OCI-LY3 (cell line): Measurements from ENCODE around the gene L3MBTL3.

Experiments
- CTCF ChIP-seq: fragments of 200-600, 300-600 bp; sonication (generic); IDR thresholded peaks from 2 replicates; pipeline ENCODE4 v1.5.1; 2014; ENCODE audit warnings: antibody characterized with exemption, low read length, low read depth
- EZH2phosphoT487 ChIP-seq: fragments of 200-600 bp; shearing (Covaris generic); IDR thresholded peaks from 2 replicates; pipeline ENCODE4 v1.6.1; 2018; ENCODE audit warnings: antibody characterized with exemption, mixed run types, low read depth

- peak; percentile 12; the same call in 1 of the 2 replicates for TF ChIP-seq CTCF
- TF ChIP-seq EZH2phosphoT487: no peak
These were observed 116.2 kb downstream of the L3MBTL3 start for GRCh38 chr6:130134582-130134981.
